ENCODE data around the gene SOX6. TPM values are rescaled to one million over a fixed set of nuclear protein-coding genes. Genes with fewer than 3 reads are reported as not detected.

The SOX6 gene
- total and polyA plus RNA-seq, 7 donors, result 0.61 to 47.6 (median 14.6) TPM

- Histone ChIP-seq H3K4me1 (no peaks in the 10 kb centered on the region), H3K4me3 (no peak overlapping the region), H3K27ac (no peak overlapping the region), H3K9me3 (no peaks in the 10 kb centered on the region), H3K36me3 (ENCODE audit: insufficient read depth in 1 of 2, low read depth in 1 of 2) (no peaks in the 10 kb centered on the region), H3K27me3 (ENCODE audit: insufficient read depth in 3 of 3, low read length in 2 of 3) (no peaks in the 10 kb centered on the region)
- no peak for DNase-seq
- TF ChIP-seq CTCF (IDR thresholded peaks at IDR 0.05), result no peak
- WGBS, 3 donors, result 74 to 87% (median 85%) methylated on average over 1 of the region's 1 CpG
- ATAC-seq, result no peak
- intact Hi-C loops (cut with DNase I), result no loop called here
Observed at GRCh38 chr11:15918674-15919073, 437.7 kb downstream of the SOX6 start.

GRCh38 chr11:15918212-15918611 is 438.1 kb downstream of the SOX6 start:
- no peak for DNase-seq
- H3K9me3 ChIP-seq, result no peaks in the 10 kb centered on the region
- H3K4me1 ChIP-seq, result no peaks in the 10 kb centered on the region
- H3K27ac ChIP-seq, result no peak overlapping the region
- no peak for TF ChIP-seq CTCF (IDR thresholded peaks at IDR 0.05)
- no peaks in the 10 kb centered on the region for H3K27me3 ChIP-seq (ENCODE audit: insufficient read depth in 3 of 3, low read length in 2 of 3)
- ATAC-seq, result no peak
- WGBS, 3 donors, result 70 to 84% (median 74%) methylated on average over 2 of the region's 2 CpGs
- intact Hi-C loops (cut with DNase I), result no loop called here
- no peak overlapping the region for H3K4me3 ChIP-seq
- no peaks in the 10 kb centered on the region for H3K36me3 ChIP-seq (ENCODE audit: insufficient read depth in 1 of 2, low read depth in 1 of 2)

Data from psoas muscle (tissue), 8 donors.